ENCODE results near the gene CFAP97D1. TPM values are rescaled to one million over a fixed set of nuclear protein-coding genes. Genes with fewer than 3 reads are reported as not detected.

The CFAP97D1 gene
- total RNA-seq, 1 experiment from 2014 or later = 0.13 TPM

GRCh38 chr17:43816336-43817320 is 36.4 kb downstream of the CFAP97D1 start:
- no peak overlapping the region for H3K27ac Mint-ChIP-seq
- no peaks in the 10 kb centered on the region for H3K27me3 Mint-ChIP-seq (ENCODE audit: low read depth)
- TF ChIP-seq ELF4 (CRISPR knock-in tag; IDR thresholded peaks at IDR 0.05; ENCODE audit: low read depth) = no peak
- no peak for TF ChIP-seq ZSCAN18 (CRISPR knock-in tag; IDR thresholded peaks at IDR 0.05)
- no peak for TF ChIP-seq MYBL2 (CRISPR knock-in tag; IDR thresholded peaks at IDR 0.05)
- TF ChIP-seq NFYB (CRISPR knock-in tag; conservative IDR thresholded peaks at IDR 0.05; ENCODE audit: low read depth) = no peak
- TF ChIP-seq USF1 (CRISPR knock-in tag; IDR thresholded peaks at IDR 0.05) = no peak
- TF ChIP-seq SMAD3 (CRISPR knock-in tag; IDR thresholded peaks at IDR 0.05; ENCODE audit: borderline replicate concordance) = no peak
- H3K4me1 Mint-ChIP-seq = peaks cover 9% of the 10 kb centered on the region
- POLR2A ChIA-PET = no interaction called here
- no peak overlapping the region for H3K4me3 Mint-ChIP-seq
- ATAC-seq = no peak
- no peak for DNase-seq (ENCODE audit: low spot score)
- no peaks in the 10 kb centered on the region for H3K9me3 Mint-ChIP-seq
- no peaks in the 10 kb centered on the region; the same call in 1 of the 2 replicates for H3K36me3 Mint-ChIP-seq
- CTCF ChIA-PET = interaction anchor here (0.8 to 4.7 kb wide), 2 partner anchors 10 to 29 kb away, joined by 4 to 78 read pairs; partner anchors contain the start of gene CD300LG

- DNase-seq (ENCODE audit: low spot score) (no peak), ATAC-seq (no peak)
- H3K27me3 Mint-ChIP-seq (ENCODE audit: low read depth) = no peaks in the 10 kb centered on the region
- ChIA-PET CTCF (interaction anchor here (0.7 to 4.7 kb wide), 3 partner anchors 22 to 60 kb away, joined by 3 to 78 read pairs (median 5); partner anchors contain the start of gene CD300LG), POLR2A (interaction anchor here (0.6 to 1.0 kb wide), 2 partner anchors 40 to 271 kb away, joined by 3 to 4 read pairs; no protein-coding TSS in a partner anchor)
- peaks cover 9% of the 10 kb centered on the region for H3K4me1 Mint-ChIP-seq
- TF ChIP-seq TCF7 (CRISPR knock-in tag; IDR thresholded peaks at IDR 0.05; ENCODE audit: low read depth) (no peak), ATF3 (CRISPR knock-in tag; conservative IDR thresholded peaks at IDR 0.05) (no peak), ZMAT4 (CRISPR knock-in tag; IDR thresholded peaks at IDR 0.05) (no peak), ZNF317 (CRISPR knock-in tag; IDR thresholded peaks at IDR 0.05; ENCODE audit: borderline replicate concordance, low read depth) (no peak), FOXJ3 (CRISPR knock-in tag; IDR thresholded peaks at IDR 0.05; ENCODE audit: borderline replicate concordance) (no peak), NR1H2 (CRISPR knock-in tag; IDR thresholded peaks at IDR 0.05) (no peak), HMGXB4 (CRISPR knock-in tag; IDR thresholded peaks at IDR 0.05) (no peak), NFE2L1 (CRISPR knock-in tag; IDR thresholded peaks at IDR 0.05) (no peak)
- H3K27ac Mint-ChIP-seq = no peak overlapping the region
- H3K36me3 Mint-ChIP-seq = no peaks in the 10 kb centered on the region; the same call in 1 of the 2 replicates
- no peaks in the 10 kb centered on the region for H3K9me3 Mint-ChIP-seq
- no peak overlapping the region for H3K4me3 Mint-ChIP-seq
Observed at GRCh38 chr17:43817826-43818225, 37.6 kb downstream of the CFAP97D1 start.

GRCh38 chr17:43818966-43819365 is 38.7 kb downstream of the CFAP97D1 start:
- CTCF ChIA-PET = interaction anchor here (2.9 kb wide), 1 partner anchor 27 kb away, joined by 16 read pairs; no protein-coding TSS in a partner anchor
- POLR2A ChIA-PET = interaction anchor here (0.6 to 1.0 kb wide), 3 partner anchors 24 to 698 kb away, joined by 3 to 4 read pairs (median 4); no protein-coding TSS in a partner anchor
- Mint-ChIP-seq H3K4me3 (no peak overlapping the region), H3K27ac (no peak overlapping the region), H3K9me3 (no peaks in the 10 kb centered on the region), H3K27me3 (ENCODE audit: low read depth) (no peaks in the 10 kb centered on the region), H3K36me3 (no peaks in the 10 kb centered on the region; the same call in 1 of the 2 replicates), H3K4me1 (peaks cover 6% of the 10 kb centered on the region)
- DNase-seq (ENCODE audit: low spot score) (no peak), ATAC-seq (no peak)
- TF ChIP-seq ZNF263 (CRISPR knock-in tag; IDR thresholded peaks at IDR 0.05; ENCODE audit: low read depth) (no peak), JAZF1 (CRISPR knock-in tag; IDR thresholded peaks at IDR 0.05) (no peak), GTF2I (CRISPR knock-in tag; conservative IDR thresholded peaks at IDR 0.05) (no peak), PRDM15 (CRISPR knock-in tag; IDR thresholded peaks at IDR 0.05) (no peak), ZNF416 (CRISPR knock-in tag; IDR thresholded peaks at IDR 0.05) (no peak)
